Measurements from ENCODE around the gene DQX1.
"Not testable (repeated sequence)": the region's sequence is repeated elsewhere in the genome, so short reads cannot be mapped to it uniquely, and the experiment has no call there.

Gene DQX1, protein sequence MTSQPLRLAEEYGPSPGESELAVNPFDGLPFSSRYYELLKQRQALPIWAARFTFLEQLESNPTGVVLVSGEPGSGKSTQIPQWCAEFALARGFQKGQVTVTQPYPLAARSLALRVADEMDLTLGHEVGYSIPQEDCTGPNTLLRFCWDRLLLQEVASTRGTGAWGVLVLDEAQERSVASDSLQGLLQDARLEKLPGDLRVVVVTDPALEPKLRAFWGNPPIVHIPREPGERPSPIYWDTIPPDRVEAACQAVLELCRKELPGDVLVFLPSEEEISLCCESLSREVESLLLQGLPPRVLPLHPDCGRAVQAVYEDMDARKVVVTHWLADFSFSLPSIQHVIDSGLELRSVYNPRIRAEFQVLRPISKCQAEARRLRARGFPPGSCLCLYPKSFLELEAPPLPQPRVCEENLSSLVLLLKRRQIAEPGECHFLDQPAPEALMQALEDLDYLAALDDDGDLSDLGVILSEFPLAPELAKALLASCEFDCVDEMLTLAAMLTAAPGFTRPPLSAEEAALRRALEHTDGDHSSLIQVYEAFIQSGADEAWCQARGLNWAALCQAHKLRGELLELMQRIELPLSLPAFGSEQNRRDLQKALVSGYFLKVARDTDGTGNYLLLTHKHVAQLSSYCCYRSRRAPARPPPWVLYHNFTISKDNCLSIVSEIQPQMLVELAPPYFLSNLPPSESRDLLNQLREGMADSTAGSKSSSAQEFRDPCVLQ

DNA sequence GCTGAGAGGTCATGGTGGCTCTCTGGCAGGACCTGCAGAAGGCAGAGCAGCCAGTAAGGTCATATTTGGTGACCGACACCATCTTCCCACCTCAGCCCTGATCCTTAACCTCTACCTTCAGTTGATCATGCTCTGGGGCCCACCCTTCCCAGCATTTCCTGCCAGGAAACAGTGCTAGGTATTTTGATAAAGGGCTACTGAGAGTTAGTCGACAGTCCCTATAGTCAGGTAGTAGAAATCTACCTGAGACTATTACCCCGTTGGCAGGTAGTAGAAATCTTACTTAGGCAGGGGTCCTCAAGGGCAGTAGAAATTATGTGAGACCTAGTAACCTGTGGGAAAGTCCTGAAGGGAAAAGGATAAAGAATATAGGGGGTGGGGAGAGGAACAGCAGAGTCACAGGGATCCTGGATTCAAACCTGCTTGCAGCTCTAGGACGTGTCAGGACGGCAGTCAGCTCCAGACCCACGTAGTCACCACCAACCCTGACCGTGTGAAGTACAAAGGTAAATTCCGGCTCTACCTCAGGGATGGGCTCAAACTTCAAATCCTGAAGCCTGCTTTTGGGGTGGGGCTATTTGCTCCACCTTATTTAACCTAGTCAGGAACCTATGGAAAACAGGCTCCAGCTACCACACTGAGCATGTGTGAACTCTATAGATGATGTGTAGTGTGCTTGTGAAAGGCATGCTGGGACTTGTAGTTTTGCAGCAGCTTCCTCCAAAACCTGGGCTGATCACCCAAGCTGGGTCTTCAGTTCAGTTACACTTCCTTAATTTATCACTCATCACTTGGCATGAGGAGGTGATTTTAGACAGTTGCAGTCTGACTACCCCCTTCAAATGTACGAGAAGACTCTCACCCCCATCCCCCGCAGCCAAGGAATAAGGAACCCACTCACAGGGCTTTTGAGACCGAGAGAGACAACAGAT, at the start of gene DQX1:
DQX1 (minus strand) TSS at position 515 of the 932 bp plus-strand sequence; CDS start at position 13, 502 bp downstream.
- DNase-seq, result peak; percentile 70

- no peak for DNase-seq
Measured at GRCh38 chr2:74575320-74575719, 49.3 kb upstream of the DQX1 start.

DNA sequence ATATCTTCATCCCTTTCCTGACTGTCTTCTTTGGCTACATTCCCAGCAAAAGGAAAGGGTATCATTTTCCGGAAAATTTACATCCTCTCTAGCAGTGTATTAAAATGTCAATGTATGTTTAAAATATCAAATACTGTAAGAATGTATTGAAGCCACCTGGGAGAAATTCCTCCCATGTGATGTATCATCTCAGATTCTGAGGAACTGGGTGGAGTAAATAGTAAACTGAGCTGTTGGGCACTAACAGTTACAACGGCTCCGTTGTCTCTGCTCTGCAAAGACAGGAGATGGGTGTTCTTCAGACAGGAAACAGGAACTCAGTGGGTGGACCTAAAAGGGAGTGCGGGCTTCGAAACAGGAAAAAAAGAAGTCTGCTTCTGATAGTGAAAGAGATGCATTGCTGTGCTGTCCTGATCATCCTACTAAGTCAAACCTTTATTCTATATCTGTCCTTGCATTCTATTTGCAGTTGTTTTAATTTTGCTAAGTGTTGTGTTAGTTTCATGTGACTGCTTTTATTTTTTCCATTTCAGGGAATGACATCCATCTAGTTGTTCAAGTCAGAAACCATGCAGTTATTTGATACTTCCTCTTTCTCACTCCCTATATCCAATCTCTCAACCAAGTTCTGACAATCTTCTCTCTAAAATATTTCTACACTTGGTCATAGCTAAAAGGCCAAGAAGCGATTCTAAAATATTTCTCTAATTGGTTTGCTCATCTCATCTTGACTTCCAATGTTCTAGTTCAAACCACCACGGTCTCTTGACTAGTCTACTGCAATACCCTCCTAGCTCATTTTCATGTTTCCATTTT, 47.9 kb upstream of the DQX1 start:
- DNase-seq, result peak; percentile 76

- DNase-seq, result no peak
Measured at GRCh38 chr2:74572178-74572925, 46.3 kb upstream of the DQX1 start.

GRCh38 chr2:74571058-74571457, 45.0 kb upstream of the DQX1 start:
- peak; percentile 74 for DNase-seq

- no peak for DNase-seq
Measured at GRCh38 chr2:74569686-74570085, 43.7 kb upstream of the DQX1 start.

- DNase-seq, result peak; percentile 69
Measured at GRCh38 chr2:74567881-74568280, 41.9 kb upstream of the DQX1 start.

DNA sequence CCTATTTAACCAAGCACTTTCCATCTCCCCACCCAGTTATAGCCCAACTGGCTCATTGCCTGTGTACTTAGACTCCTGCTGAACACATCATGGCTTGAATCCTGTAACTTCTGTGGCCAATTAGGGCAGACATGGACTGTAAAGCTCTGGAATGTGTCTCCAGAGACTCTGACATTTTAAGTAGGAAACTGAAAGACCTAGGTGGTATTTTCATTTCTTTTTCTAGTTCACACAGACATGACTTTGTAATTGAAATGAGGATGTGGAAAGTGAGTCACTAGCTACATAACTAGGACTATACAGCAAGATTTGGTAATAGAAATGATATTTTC, 40.7 kb upstream of the DQX1 start:
- DNase-seq, result peak; percentile 82

DNA sequence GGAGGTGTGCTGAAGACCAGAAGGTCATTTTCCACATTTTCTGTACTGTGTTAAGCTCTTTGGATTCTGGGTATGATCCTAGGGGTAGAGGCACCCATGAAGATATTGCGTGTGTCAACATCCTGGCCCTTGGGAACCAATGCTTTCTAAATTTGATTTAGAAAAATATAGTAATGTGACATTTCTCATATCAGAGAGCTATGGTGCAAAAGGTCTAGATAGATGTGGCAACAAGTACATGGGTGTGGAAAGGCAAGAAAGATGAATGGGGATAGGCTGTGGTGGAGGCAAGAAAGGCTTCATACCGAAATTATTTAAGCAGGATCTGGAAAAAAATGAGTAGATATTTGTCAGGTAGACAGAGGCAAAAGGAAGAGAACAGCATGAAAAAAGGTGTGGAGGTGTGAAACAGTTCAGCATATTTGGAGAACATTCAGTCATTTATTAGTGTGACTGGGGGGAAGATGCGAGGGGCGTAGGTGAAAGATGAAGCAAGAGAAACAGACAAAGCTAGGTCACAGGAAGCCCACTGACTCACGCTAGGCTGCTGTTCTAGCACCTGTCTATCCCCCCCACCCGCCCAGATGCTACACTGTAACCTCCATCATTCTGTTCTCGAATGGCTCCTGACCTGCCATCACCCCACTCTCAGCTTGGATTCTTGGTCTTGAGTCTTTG, 40.2 kb upstream of the DQX1 start:
- no peak for DNase-seq

- DNase-seq, result no peak
Measured at GRCh38 chr2:74564222-74564621, 38.2 kb upstream of the DQX1 start.

- no peak for DNase-seq
Measured at GRCh38 chr2:74562126-74562775, 36.2 kb upstream of the DQX1 start.

DNA sequence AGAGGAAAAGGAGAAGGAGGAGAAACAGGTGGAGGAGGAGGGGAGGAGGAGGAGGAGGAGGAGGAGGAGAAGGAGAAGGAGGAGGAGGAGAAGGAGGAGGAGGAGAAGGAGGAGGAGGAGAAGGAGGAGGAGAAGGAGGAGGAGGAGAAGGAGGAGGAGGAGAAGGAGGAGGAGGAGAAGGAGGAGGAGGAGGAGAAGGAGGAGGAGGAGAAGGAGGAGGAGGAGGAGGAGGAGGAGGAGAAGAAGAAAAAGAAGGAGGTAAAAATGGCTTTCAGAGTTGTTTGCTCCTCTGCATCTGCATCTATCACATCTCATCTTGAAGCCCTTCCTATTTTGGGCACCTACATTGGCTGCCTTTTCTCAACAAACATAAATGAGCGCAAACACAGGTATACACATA, 35.0 kb upstream of the DQX1 start:
- not testable (repeated sequence) for DNase-seq

DNA sequence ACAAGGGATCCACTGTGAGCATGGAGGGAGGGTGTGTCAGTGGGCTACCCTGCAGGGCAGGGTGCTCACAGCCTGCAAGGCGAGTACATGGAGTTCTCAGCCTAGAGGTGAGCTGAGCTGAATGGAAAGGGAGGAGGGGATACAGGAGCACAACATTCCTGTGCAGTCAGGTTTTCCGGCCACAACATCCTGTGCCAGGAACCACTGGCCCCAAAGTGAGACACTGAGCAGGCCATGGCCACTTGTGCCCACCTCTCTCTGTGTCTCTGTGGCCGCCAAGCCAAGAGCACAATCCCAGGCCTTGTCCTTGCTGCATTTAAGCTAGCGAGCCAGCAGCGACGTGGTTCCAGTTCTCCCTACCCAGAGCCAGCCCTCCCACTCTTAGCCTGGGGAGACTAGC, 34.6 kb upstream of the DQX1 start:
- no peak for DNase-seq

- DNase-seq, result no peak
Measured at GRCh38 chr2:74559912-74560311, 33.9 kb upstream of the DQX1 start.

DNA sequence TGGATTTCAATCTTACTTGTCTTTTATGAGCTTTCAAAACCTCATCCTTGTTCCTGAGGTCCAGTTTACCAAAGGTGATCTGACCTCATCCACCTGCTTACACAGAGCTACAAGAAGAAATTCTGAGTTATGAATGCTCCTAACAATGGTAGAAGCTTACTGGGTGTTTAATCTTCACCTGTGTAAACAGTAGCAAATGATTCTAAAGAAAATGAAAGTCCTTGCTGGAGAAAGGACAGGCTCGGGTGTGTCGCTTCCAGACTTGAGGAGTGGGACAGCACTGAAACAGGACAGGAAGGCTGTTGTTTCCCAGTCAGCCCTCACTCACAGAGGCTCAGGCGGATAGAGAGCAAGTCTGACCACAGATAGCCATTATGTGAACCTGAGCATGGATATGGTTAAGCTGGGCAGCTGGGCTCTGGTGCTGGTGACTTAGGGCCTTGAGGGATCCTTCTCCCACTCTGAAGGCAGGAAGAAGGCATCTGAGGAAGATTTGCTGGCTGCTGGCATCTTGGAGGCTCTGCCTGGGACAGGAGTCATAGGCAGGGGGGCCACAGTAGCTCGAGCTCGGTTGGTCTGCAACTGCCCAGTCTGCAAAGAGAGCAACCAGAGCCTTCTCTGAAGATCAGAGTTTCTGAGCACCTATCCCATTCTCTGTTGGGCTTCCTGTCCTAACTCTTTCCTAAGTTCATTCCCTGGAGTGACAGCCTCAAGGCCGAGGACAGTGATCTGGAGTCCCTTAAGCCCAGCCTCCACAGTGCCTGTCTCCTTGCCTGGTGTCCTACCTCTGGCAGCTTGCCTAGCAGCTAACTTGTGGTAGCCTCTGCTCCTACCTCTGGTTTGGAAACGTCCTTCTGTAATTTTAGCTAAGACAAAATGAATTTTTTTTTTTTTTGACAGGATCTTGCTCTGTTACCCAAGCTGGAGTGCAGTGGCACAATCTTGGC, 32.5 kb upstream of the DQX1 start:
- DNase-seq, result no peak

- DNase-seq, result no peak
Measured at GRCh38 chr2:74556831-74557370, 30.9 kb upstream of the DQX1 start.

DNA sequence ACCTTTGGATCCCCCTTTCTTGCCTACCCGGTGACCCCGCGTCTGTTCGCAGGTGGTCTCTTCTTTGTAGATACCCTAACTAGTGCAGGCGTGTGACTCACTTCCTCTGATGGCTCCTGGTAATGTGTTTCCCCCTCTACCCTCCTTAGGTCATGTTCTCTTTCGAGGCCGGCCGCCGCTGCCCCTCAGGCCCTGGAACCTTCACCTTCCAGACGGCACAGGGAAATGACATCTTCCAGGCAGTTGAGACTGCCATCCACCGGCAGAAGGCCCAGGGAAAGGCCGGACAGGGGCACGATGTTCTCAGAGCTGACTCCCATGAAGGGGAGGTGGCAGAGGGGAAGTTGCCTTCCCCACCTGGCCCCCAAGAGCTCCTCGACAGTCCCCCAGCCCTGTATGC, 30.1 kb upstream of the DQX1 start:
- DNase-seq, result no peak

- peak; percentile 60 for DNase-seq
Measured at GRCh38 chr2:74555610-74556103, 29.6 kb upstream of the DQX1 start.

All from suppressor macrophage treated with lipopolysaccharide for 4 hours (primary cell).